ENCODE results near the gene PSMA4.

The PSMA4 gene

GRCh38 chr15:78565951-78566774 is 25.9 kb downstream of the PSMA4 start:
- peak overlapping the region; percentile 96 for H3K4me2 ChIP-seq (ENCODE audit: low read length, poor library complexity, severe bottlenecking)
- no peak overlapping the region for H2AK5ac ChIP-seq (ENCODE audit: low read length, severe bottlenecking)
- no peak overlapping the region for H2BK15ac ChIP-seq (ENCODE audit: low read depth, poor library complexity, severe bottlenecking)
- peaks cover 3 to 40% of the 10 kb centered on the region in 2 experiments for H3K27me3 ChIP-seq (ENCODE audit: control insufficient read depth in 1 of 2, insufficient read depth in 1 of 2, low read length in 2 of 2)
- H2BK120ac ChIP-seq (ENCODE audit: low read depth, low read length) = no peak overlapping the region
- WGBS = 2% methylated on average over 15 of the region's 19 CpGs
- H4K91ac ChIP-seq (ENCODE audit: low read length) = no peak overlapping the region
- peak overlapping the region; percentile 83 for H2AFZ ChIP-seq (ENCODE audit: low read depth, low read length)
- H3K14ac ChIP-seq (ENCODE audit: low read length in 2 of 2) = no peak overlapping the region
- no peak overlapping the region for H3K23ac ChIP-seq (ENCODE audit: low read length in 2 of 2)
- peak overlapping the region; percentile 61 for H3K9ac ChIP-seq (ENCODE audit: low read length)
- no peak overlapping the region for H4K8ac ChIP-seq (ENCODE audit: low read length)
- peaks cover 6% of the 10 kb centered on the region for H3K4me1 ChIP-seq (ENCODE audit: control insufficient read depth, insufficient read depth, low read depth, low read length)
- H3K27ac ChIP-seq (ENCODE audit: low read length, poor library complexity, severe bottlenecking) = no peak overlapping the region
- no peaks in the 10 kb centered on the region for H3K36me3 ChIP-seq (ENCODE audit: control insufficient read depth in 1 of 2, insufficient read depth in 2 of 2, low read depth in 1 of 2, low read length in 2 of 2)
- peak overlapping the region in 1 of 2 experiments; percentile 48 for H3K18ac ChIP-seq (ENCODE audit: low read depth in 1 of 2, low read length in 2 of 2)
- no peak overlapping the region for H3K4ac ChIP-seq (ENCODE audit: low read depth in 1 of 2, low read length in 2 of 2)
- no peak overlapping the region for H2BK5ac ChIP-seq (ENCODE audit: low read depth, low read length, poor library complexity, severe bottlenecking)
- H2BK12ac ChIP-seq (ENCODE audit: low read length in 2 of 2) = no peak overlapping the region
- DNase-seq = peak; percentile 48
- H3K9me3 ChIP-seq (ENCODE audit: control insufficient read depth, low read length) = no peaks in the 10 kb centered on the region
- H3K4me3 ChIP-seq (ENCODE audit: insufficient read depth in 1 of 2, low read depth in 1 of 2, low read length in 2 of 2) = peak overlapping the region; percentile 73 to 82
- H3K79me1 ChIP-seq (replicated peaks; ENCODE audit: low read length, poor library complexity, severe bottlenecking) = no peaks in the 10 kb centered on the region

DNA sequence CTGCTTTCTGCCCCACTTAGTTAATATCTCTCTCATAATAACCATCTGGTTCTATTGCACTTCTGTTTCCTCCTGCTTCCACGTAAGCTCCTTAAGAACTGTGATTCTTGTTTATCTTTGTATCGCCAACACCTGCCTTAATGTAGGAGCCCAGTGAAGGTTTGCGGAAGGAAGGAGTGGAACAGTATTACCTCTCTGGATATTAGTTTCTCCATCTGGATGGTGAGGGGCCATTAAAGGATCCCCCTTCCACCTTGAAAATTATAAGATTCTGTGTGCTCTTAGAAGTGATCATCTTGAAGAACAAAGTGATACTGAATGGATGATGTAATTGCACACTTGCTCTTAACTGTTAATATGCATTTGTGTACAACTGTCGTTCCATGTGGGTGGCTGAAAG is 27.3 kb downstream of the PSMA4 start:
- Histone ChIP-seq H3K27ac (ENCODE audit: low read length, poor library complexity, severe bottlenecking) (no peak overlapping the region), H3K79me1 (replicated peaks; ENCODE audit: low read length, poor library complexity, severe bottlenecking) (no peaks in the 10 kb centered on the region), H3K4me1 (ENCODE audit: control insufficient read depth, insufficient read depth, low read depth, low read length) (peaks cover 6% of the 10 kb centered on the region), H2BK5ac (ENCODE audit: low read depth, low read length, poor library complexity, severe bottlenecking) (no peak overlapping the region), H3K9ac (ENCODE audit: low read length) (no peak overlapping the region), H3K36me3 (ENCODE audit: control insufficient read depth in 1 of 2, insufficient read depth in 2 of 2, low read depth in 1 of 2, low read length in 2 of 2) (no peaks in the 10 kb centered on the region), H2BK15ac (ENCODE audit: low read depth, poor library complexity, severe bottlenecking) (no peak overlapping the region), H3K18ac (ENCODE audit: low read depth in 1 of 2, low read length in 2 of 2) (no peak overlapping the region), H2BK12ac (ENCODE audit: low read length in 2 of 2) (no peak overlapping the region), H3K9me3 (ENCODE audit: control insufficient read depth, low read length) (no peaks in the 10 kb centered on the region), H3K4ac (ENCODE audit: low read depth in 1 of 2, low read length in 2 of 2) (no peak overlapping the region), H4K8ac (ENCODE audit: low read length) (no peak overlapping the region), H2AFZ (ENCODE audit: low read depth, low read length) (no peak overlapping the region), H3K23ac (ENCODE audit: low read length in 2 of 2) (no peak overlapping the region), H3K4me3 (ENCODE audit: insufficient read depth in 1 of 2, low read depth in 1 of 2, low read length in 2 of 2) (no peak overlapping the region), H4K91ac (ENCODE audit: low read length) (no peak overlapping the region), H3K27me3 (ENCODE audit: control insufficient read depth in 1 of 2, insufficient read depth in 1 of 2, low read length in 2 of 2) (peaks cover 3 to 35% of the 10 kb centered on the region in 2 experiments), H2BK120ac (ENCODE audit: low read depth, low read length) (no peak overlapping the region), H2AK5ac (ENCODE audit: low read length, severe bottlenecking) (no peak overlapping the region), H3K4me2 (ENCODE audit: low read length, poor library complexity, severe bottlenecking) (no peak overlapping the region), H3K14ac (ENCODE audit: low read length in 2 of 2) (no peak overlapping the region)
- WGBS = 97% methylated on average over 4 of the region's 4 CpGs
- no peak for DNase-seq

GRCh38 chr15:78570710-78571109 is 30.5 kb downstream of the PSMA4 start:
- H3K27ac ChIP-seq (ENCODE audit: low read length, poor library complexity, severe bottlenecking) = no peak overlapping the region
- no peak overlapping the region for H2BK120ac ChIP-seq (ENCODE audit: low read depth, low read length)
- H3K4me1 ChIP-seq (ENCODE audit: control insufficient read depth, insufficient read depth, low read depth, low read length) = peaks cover 2% of the 10 kb centered on the region
- no peak overlapping the region for H3K4ac ChIP-seq (ENCODE audit: low read depth in 1 of 2, low read length in 2 of 2)
- H4K8ac ChIP-seq (ENCODE audit: low read length) = no peak overlapping the region
- DNase-seq = no peak
- H2BK5ac ChIP-seq (ENCODE audit: low read depth, low read length, poor library complexity, severe bottlenecking) = no peak overlapping the region
- no peak overlapping the region for H3K4me2 ChIP-seq (ENCODE audit: low read length, poor library complexity, severe bottlenecking)
- WGBS = 80% methylated on average over 2 of the region's 2 CpGs
- no peak overlapping the region for H2BK12ac ChIP-seq (ENCODE audit: low read length in 2 of 2)
- no peak overlapping the region for H3K23ac ChIP-seq (ENCODE audit: low read length in 2 of 2)
- no peak overlapping the region for H2AFZ ChIP-seq (ENCODE audit: low read depth, low read length)
- no peaks in the 10 kb centered on the region for H3K9me3 ChIP-seq (ENCODE audit: control insufficient read depth, low read length)
- no peak overlapping the region for H4K91ac ChIP-seq (ENCODE audit: low read length)
- no peak overlapping the region for H2AK5ac ChIP-seq (ENCODE audit: low read length, severe bottlenecking)
- H3K4me3 ChIP-seq (ENCODE audit: insufficient read depth in 1 of 2, low read depth in 1 of 2, low read length in 2 of 2) = no peak overlapping the region
- no peaks in the 10 kb centered on the region for H3K79me1 ChIP-seq (replicated peaks; ENCODE audit: low read length, poor library complexity, severe bottlenecking)
- no peak overlapping the region for H3K9ac ChIP-seq (ENCODE audit: low read length)
- no peak overlapping the region for H3K18ac ChIP-seq (ENCODE audit: low read depth in 1 of 2, low read length in 2 of 2)
- H3K36me3 ChIP-seq (ENCODE audit: control insufficient read depth in 1 of 2, insufficient read depth in 2 of 2, low read depth in 1 of 2, low read length in 2 of 2) = no peaks in the 10 kb centered on the region
- no peak overlapping the region for H3K14ac ChIP-seq (ENCODE audit: low read length in 2 of 2)
- H2BK15ac ChIP-seq (ENCODE audit: low read depth, poor library complexity, severe bottlenecking) = no peak overlapping the region
- peaks cover 0 to 11% of the 10 kb centered on the region in 2 experiments for H3K27me3 ChIP-seq (ENCODE audit: control insufficient read depth in 1 of 2, insufficient read depth in 1 of 2, low read length in 2 of 2)

GRCh38 chr15:78571382-78571781 is 31.1 kb downstream of the PSMA4 start:
- H2AK5ac ChIP-seq (ENCODE audit: low read length, severe bottlenecking) = no peak overlapping the region
- no peak overlapping the region for H2BK5ac ChIP-seq (ENCODE audit: low read depth, low read length, poor library complexity, severe bottlenecking)
- H3K79me1 ChIP-seq (replicated peaks; ENCODE audit: low read length, poor library complexity, severe bottlenecking) = no peaks in the 10 kb centered on the region
- H4K91ac ChIP-seq (ENCODE audit: low read length) = no peak overlapping the region
- DNase-seq = no peak
- H3K4ac ChIP-seq (ENCODE audit: low read depth in 1 of 2, low read length in 2 of 2) = no peak overlapping the region
- H3K36me3 ChIP-seq (ENCODE audit: control insufficient read depth in 1 of 2, insufficient read depth in 2 of 2, low read depth in 1 of 2, low read length in 2 of 2) = no peaks in the 10 kb centered on the region
- no peaks in the 10 kb centered on the region for H3K9me3 ChIP-seq (ENCODE audit: control insufficient read depth, low read length)
- H3K4me1 ChIP-seq (ENCODE audit: control insufficient read depth, insufficient read depth, low read depth, low read length) = no peaks in the 10 kb centered on the region
- H3K4me3 ChIP-seq (ENCODE audit: insufficient read depth in 1 of 2, low read depth in 1 of 2, low read length in 2 of 2) = no peak overlapping the region
- H2BK15ac ChIP-seq (ENCODE audit: low read depth, poor library complexity, severe bottlenecking) = no peak overlapping the region
- H3K27me3 ChIP-seq (ENCODE audit: control insufficient read depth in 1 of 2, insufficient read depth in 1 of 2, low read length in 2 of 2) = peaks cover 0 to 11% of the 10 kb centered on the region in 2 experiments
- H3K18ac ChIP-seq (ENCODE audit: low read depth in 1 of 2, low read length in 2 of 2) = no peak overlapping the region
- no CpG with 5 or more reads among the region's 4 CpGs for WGBS
- H3K4me2 ChIP-seq (ENCODE audit: low read length, poor library complexity, severe bottlenecking) = no peak overlapping the region
- H2AFZ ChIP-seq (ENCODE audit: low read depth, low read length) = no peak overlapping the region
- H3K9ac ChIP-seq (ENCODE audit: low read length) = no peak overlapping the region
- no peak overlapping the region for H4K8ac ChIP-seq (ENCODE audit: low read length)
- no peak overlapping the region for H2BK120ac ChIP-seq (ENCODE audit: low read depth, low read length)
- no peak overlapping the region for H3K14ac ChIP-seq (ENCODE audit: low read length in 2 of 2)
- no peak overlapping the region for H3K27ac ChIP-seq (ENCODE audit: low read length, poor library complexity, severe bottlenecking)
- H3K23ac ChIP-seq (ENCODE audit: low read length in 2 of 2) = no peak overlapping the region
- no peak overlapping the region for H2BK12ac ChIP-seq (ENCODE audit: low read length in 2 of 2)
